SU-DHL-6 (cell line): Measurements from ENCODE around the gene NTF3.

Source experiments
- H2AFZ ChIP-seq: fragments of 200-600 bp; sonication (generic); 2 replicates; pipeline ENCODE4 v1.6.1; 2014; ENCODE audit warnings: low read depth, mild to moderate bottlenecking, moderate library complexity, mixed read lengths, antibody characterized with exemption, low read length; ENCODE audit not compliant: severe bottlenecking
- H3F3A ChIP-seq: fragments of 200-600 bp; shearing (Covaris generic); 2 replicates; pipeline ENCODE4 v1.6.0; 2016; ENCODE audit warnings: antibody characterized with exemption, mild to moderate bottlenecking; ENCODE audit not compliant: insufficient read depth
- H3K27ac ChIP-seq: fragments of 200-600 bp; sonication (generic); 2 replicates; pipeline ENCODE4 v1.5.1; 2016; ENCODE audit warnings: low read depth, mild to moderate bottlenecking, low read length, moderate library complexity, mixed read lengths
- H3K27me3 ChIP-seq: fragments of 200-600 bp; sonication (generic), shearing (Covaris generic); 2 replicates; pipeline ENCODE4 v1.6.0; 2014; ENCODE audit warnings: mild to moderate bottlenecking, low read length
- H3K36me3 ChIP-seq: fragments of 200-600 bp; sonication (generic); 2 replicates; pipeline ENCODE4 v1.6.1; 2014; ENCODE audit warnings: mild to moderate bottlenecking, low read length, mixed read lengths
- H3K4me2 ChIP-seq: fragments of 300-600, 200-600 bp; shearing (Covaris generic), sonication (generic); 2 replicates; pipeline ENCODE4 v1.6.0; 2014; ENCODE audit warnings: low read length, low read depth, mild to moderate bottlenecking; ENCODE audit not compliant: poor library complexity, severe bottlenecking
- H3K4me3 ChIP-seq: fragments of 200-600 bp; sonication (generic); 2 replicates; pipeline ENCODE4 v1.5.1; 2014; ENCODE audit warnings: antibody characterized with exemption, low read length, mild to moderate bottlenecking, mixed read lengths; ENCODE audit not compliant: insufficient read depth, poor library complexity, severe bottlenecking
- H3K79me2 ChIP-seq: fragments of 200-600 bp; sonication (generic); 2 replicates; pipeline ENCODE4 v1.6.1; 2014; ENCODE audit warnings: mild to moderate bottlenecking, low read length, moderate library complexity; ENCODE audit not compliant: insufficient read depth
- H3K9ac ChIP-seq: fragments of 200-600 bp; sonication (generic); 2 replicates; pipeline ENCODE4 v1.7.0; 2014; ENCODE audit warnings: mild to moderate bottlenecking, low read length
- H3K9me2 ChIP-seq: fragments of 200-600 bp; sonication (generic); replicated peaks from 2 replicates; pipeline ENCODE4 v1.6.1; 2014; ENCODE audit warnings: low read length; ENCODE audit not compliant: insufficient read depth
- H3K9me3 ChIP-seq: fragments of 200-600 bp; sonication (generic); 2 replicates; pipeline ENCODE4 v1.6.1; 2014; ENCODE audit warnings: low read length, mixed read lengths; ENCODE audit not compliant: insufficient read depth
- H4K20me1 ChIP-seq: fragments of 200-600 bp; sonication (generic); 2 replicates; pipeline ENCODE4 v1.6.1; 2014; ENCODE audit warnings: low read depth, mild to moderate bottlenecking, antibody characterized with exemption, low read length, moderate library complexity, mixed read lengths
- CTCF ChIP-seq: fragments of 200-600 bp; sonication (generic); IDR thresholded peaks from one replicate; pipeline ENCODE4 v1.5.1; 2017; ENCODE audit warnings: antibody characterized with exemption, mild to moderate bottlenecking, low read length, moderate library complexity; ENCODE audit not compliant: insufficient read depth, poor library complexity, severe bottlenecking
- EZH2phosphoT487 ChIP-seq: fragments of 200-600 bp; sonication (generic), shearing (Covaris generic); conservative IDR thresholded peaks from 2 replicates; pipeline ENCODE4 v1.6.1; 2018; ENCODE audit warnings: mild to moderate bottlenecking, antibody characterized with exemption, low read length, moderate library complexity, mixed read lengths

Gene NTF3

DNA sequence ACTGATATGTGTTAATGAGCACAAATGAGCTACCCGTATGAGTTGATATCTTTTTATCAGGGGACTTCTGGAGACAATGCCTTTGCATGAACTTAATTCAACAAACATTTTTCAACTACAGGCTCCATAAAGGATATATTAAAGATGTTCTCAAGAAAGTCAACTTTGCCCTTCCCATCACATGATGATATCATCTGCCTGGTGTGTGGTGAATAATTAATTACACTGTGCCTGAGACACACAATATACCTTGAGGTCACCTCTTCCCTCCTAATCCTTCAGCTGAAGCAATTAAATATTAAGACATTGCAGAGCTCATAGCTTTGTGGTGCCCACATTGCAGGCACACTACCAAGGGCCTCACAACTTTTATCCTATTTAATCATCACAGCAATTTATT lies 22.3 kb upstream of the NTF3 start:
- no peak overlapping the region for H3K27ac ChIP-seq
- H2AFZ ChIP-seq: no peak overlapping the region
- no peak for TF ChIP-seq CTCF
- TF ChIP-seq EZH2phosphoT487: no peak
- H3K79me2 ChIP-seq: no peaks in the 10 kb centered on the region
- H3K9ac ChIP-seq: no peak overlapping the region
- no peaks in the 10 kb centered on the region for H3F3A ChIP-seq
- no peak overlapping the region for H3K4me3 ChIP-seq
- H3K4me2 ChIP-seq: no peak overlapping the region
- no peaks in the 10 kb centered on the region for H4K20me1 ChIP-seq
- H3K9me2 ChIP-seq: no peaks in the 10 kb centered on the region
- no peaks in the 10 kb centered on the region for H3K27me3 ChIP-seq
- no peaks in the 10 kb centered on the region for H3K9me3 ChIP-seq
- no peaks in the 10 kb centered on the region for H3K36me3 ChIP-seq

- Histone ChIP-seq H3K4me2 (no peak overlapping the region), H2AFZ (no peak overlapping the region), H3K27me3 (no peaks in the 10 kb centered on the region), H3K36me3 (no peaks in the 10 kb centered on the region), H3K9me2 (no peaks in the 10 kb centered on the region), H3K27ac (no peak overlapping the region), H3K79me2 (no peaks in the 10 kb centered on the region), H3F3A (no peaks in the 10 kb centered on the region), H4K20me1 (no peaks in the 10 kb centered on the region), H3K9ac (no peak overlapping the region), H3K4me3 (no peak overlapping the region), H3K9me3 (0 out of 2 replicates have a peak, but pooled peaks cover 3% of the 10 kb centered on the region)
- no peak for TF ChIP-seq EZH2phosphoT487
- no peak for TF ChIP-seq CTCF
Measured at GRCh38 chr12:5416571-5416970, 15.3 kb upstream of the NTF3 start.

GRCh38 chr12:5417500-5417899 lies 14.4 kb upstream of the NTF3 start:
- H4K20me1 ChIP-seq: no peaks in the 10 kb centered on the region
- no peak overlapping the region for H3K27ac ChIP-seq
- H3K79me2 ChIP-seq: no peaks in the 10 kb centered on the region
- no peaks in the 10 kb centered on the region for H3K9me2 ChIP-seq
- no peak overlapping the region for H3K4me2 ChIP-seq
- H3K36me3 ChIP-seq: no peaks in the 10 kb centered on the region
- no peak overlapping the region for H3K9ac ChIP-seq
- no peak overlapping the region for H2AFZ ChIP-seq
- no peak overlapping the region for H3K4me3 ChIP-seq
- no peaks in the 10 kb centered on the region for H3F3A ChIP-seq
- 0 out of 2 replicates have a peak, but pooled peaks cover 3% of the 10 kb centered on the region for H3K9me3 ChIP-seq
- TF ChIP-seq CTCF (no peak), EZH2phosphoT487 (no peak)
- H3K27me3 ChIP-seq: no peaks in the 10 kb centered on the region
